H1 (cell line): ENCODE results near the gene CDH12. TPM values are rescaled to one million over a fixed set of nuclear protein-coding genes. Genes with fewer than 3 reads are reported as not detected.

Experiments
- CHD7 ChIP-seq: fragments of 300-600 bp; sonication (generic); IDR thresholded peaks from 2 replicates; pipeline ENCODE4 v1.7.1; 2012; ENCODE audit warnings: low read length, moderate library complexity, mild to moderate bottlenecking, inconsistent platforms; ENCODE audit not compliant: insufficient replicate concordance
- CTCF ChIP-seq, 3 experiments: IDR thresholded peaks; 1 replicate in 2 of 3; 2 replicates in 1 of 3; pipeline versions ENCODE4 v1.5.1 to v1.6.1; 2011; ENCODE audit warnings: low read length in 3 of 3, mild to moderate bottlenecking in 3 of 3, inconsistent platforms in 2 of 3, low read depth in 1 of 3, moderate library complexity in 1 of 3; ENCODE audit not compliant: insufficient read depth in 1 of 3; ENCODE audit errors: control extremely low read depth in 1 of 3
- FOSL1 ChIP-seq: IDR thresholded peaks from 2 replicates; pipeline ENCODE4 v1.6.1; 2011; ENCODE audit warnings: mild to moderate bottlenecking, low read depth, low read length, moderate library complexity; ENCODE audit not compliant: insufficient read depth
- JUN ChIP-seq: IDR thresholded peaks from 2 replicates; pipeline ENCODE4 v1.6.1; 2011; ENCODE audit warnings: low read depth, mild to moderate bottlenecking, improper control_type of control experiment, low read length
- POLR2AphosphoS5 ChIP-seq: IDR thresholded peaks from 2 replicates; pipeline ENCODE4 v1.6.1; 2011; ENCODE audit warnings: low read depth, low read length
- SIN3A ChIP-seq, 2 experiments: IDR thresholded peaks in 1 of 2; conservative IDR thresholded peaks in 1 of 2; 2 replicates each; pipeline ENCODE4 v1.6.1; 2011 to 2012; ENCODE audit warnings: low read length in 2 of 2, improper control_type of control experiment in 1 of 2, low read depth in 1 of 2, mild to moderate bottlenecking in 1 of 2
- SP4 ChIP-seq: IDR thresholded peaks from 2 replicates; pipeline ENCODE4 v1.6.1; 2012; ENCODE audit warnings: low read length, inconsistent platforms
- SUZ12 ChIP-seq: fragments of 200-600 bp; sonication (generic); IDR thresholded peaks from 2 replicates; pipeline ENCODE4 v1.6.1; 2012; ENCODE audit warnings: mild to moderate bottlenecking, inconsistent platforms, low read length, moderate library complexity, mixed read lengths
- YY1 ChIP-seq: IDR thresholded peaks from 2 replicates; pipeline ENCODE4 v1.6.1; 2011; ENCODE audit warnings: low read depth, mild to moderate bottlenecking, low read length
- polyA plus RNA-seq, 7 experiments: library from polyadenylated mRNA; depleted of rRNA in 3 of 7; stranded (reverse) in 5 of 7; unstranded in 2 of 7; fragments of >200 nt in 5 of 7; fragments of 200-250 nt in 2 of 7; gene quantifications; 1 replicate in 5 of 7; 2 replicates in 1 of 7; 4 replicates in 1 of 7; pipeline versions ENCODE4 v1.2.1 to v1.2.3, GENCODE V29; 2011 to 2013; ENCODE audit warnings: missing spikeins in 2 of 7, mixed read lengths in 2 of 7
- total RNA-seq: library from RNA; stranded (reverse); fragmentation: NEBNext Ultra II Directional; extraction: Animal tissue kit (Norgen Biotek cat#: 25700); gene quantifications from 2 replicates; pipeline ENCODE4 v1.2.1, GENCODE V29; 2021

The CDH12 gene
- total and polyA plus RNA-seq, 2 of the 8 experiments (the other 6 are each of a cell fraction or from before 2014, with no cell fraction given): 0.03 TPM; not detected in 1

- TF ChIP-seq CHD7: no peak
- TF ChIP-seq POLR2AphosphoS5: no peak
- TF ChIP-seq JUN: no peak
- no peak for TF ChIP-seq FOSL1
- TF ChIP-seq SUZ12: no peak
- no peak for TF ChIP-seq SP4
- TF ChIP-seq YY1: no peak
- no peak for TF ChIP-seq CTCF (IDR thresholded peaks at IDR 0.05; ENCODE audit: control extremely low read depth in 1 of 3, insufficient read depth in 1 of 3, low read depth in 1 of 3, low read length in 3 of 3)
- TF ChIP-seq SIN3A (conservative IDR thresholded peaks at IDR 0.05 in 1 of 2, IDR thresholded peaks at IDR 0.05 in 1 of 2; ENCODE audit: low read depth in 1 of 2, low read length in 2 of 2): no peak
Measured at GRCh38 chr5:22736443-22737003, 116.6 kb downstream of the CDH12 start (continued).
